ENCODE results near the gene AP1S1. TPM values are rescaled to one million over a fixed set of nuclear protein-coding genes. Genes with fewer than 3 reads are reported as not detected.
A peak's percentile ranks its signal among the peaks of the same experiment; 100 is the strongest.

Gene AP1S1
- total and polyA plus RNA-seq, 9 of the 15 experiments (the other 6 are each of a cell fraction or from before 2014, with no cell fraction given): 4.4 to 149 (median 89.4) TPM

DNA sequence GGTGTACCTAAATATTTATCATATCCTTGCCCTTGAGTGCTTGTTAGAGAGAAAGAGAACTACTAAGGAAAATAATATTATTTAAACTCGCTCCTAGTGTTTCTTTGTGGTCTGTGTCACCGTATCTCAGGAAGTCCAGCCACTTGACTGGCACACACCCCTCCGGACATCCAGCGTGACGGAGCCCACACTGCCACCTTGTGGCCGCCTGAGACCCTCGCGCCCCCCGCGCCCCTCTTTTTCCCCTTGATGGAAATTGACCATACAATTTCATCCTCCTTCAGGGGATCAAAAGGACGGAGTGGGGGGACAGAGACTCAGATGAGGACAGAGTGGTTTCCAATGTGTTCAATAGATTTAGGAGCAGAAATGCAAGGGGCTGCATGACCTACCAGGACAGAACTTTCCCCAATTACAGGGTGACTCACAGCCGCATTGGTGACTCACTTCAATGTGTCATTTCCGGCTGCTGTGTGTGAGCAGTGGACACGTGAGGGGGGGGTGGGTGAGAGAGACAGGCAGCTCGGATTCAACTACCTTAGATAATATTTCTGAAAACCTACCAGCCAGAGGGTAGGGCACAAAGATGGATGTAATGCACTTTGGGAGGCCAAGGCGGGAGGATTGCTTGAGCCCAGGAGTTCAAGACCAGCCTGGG, 15.9 kb upstream of the AP1S1 start (continued):
- TF ChIP-seq, protein P1, sequence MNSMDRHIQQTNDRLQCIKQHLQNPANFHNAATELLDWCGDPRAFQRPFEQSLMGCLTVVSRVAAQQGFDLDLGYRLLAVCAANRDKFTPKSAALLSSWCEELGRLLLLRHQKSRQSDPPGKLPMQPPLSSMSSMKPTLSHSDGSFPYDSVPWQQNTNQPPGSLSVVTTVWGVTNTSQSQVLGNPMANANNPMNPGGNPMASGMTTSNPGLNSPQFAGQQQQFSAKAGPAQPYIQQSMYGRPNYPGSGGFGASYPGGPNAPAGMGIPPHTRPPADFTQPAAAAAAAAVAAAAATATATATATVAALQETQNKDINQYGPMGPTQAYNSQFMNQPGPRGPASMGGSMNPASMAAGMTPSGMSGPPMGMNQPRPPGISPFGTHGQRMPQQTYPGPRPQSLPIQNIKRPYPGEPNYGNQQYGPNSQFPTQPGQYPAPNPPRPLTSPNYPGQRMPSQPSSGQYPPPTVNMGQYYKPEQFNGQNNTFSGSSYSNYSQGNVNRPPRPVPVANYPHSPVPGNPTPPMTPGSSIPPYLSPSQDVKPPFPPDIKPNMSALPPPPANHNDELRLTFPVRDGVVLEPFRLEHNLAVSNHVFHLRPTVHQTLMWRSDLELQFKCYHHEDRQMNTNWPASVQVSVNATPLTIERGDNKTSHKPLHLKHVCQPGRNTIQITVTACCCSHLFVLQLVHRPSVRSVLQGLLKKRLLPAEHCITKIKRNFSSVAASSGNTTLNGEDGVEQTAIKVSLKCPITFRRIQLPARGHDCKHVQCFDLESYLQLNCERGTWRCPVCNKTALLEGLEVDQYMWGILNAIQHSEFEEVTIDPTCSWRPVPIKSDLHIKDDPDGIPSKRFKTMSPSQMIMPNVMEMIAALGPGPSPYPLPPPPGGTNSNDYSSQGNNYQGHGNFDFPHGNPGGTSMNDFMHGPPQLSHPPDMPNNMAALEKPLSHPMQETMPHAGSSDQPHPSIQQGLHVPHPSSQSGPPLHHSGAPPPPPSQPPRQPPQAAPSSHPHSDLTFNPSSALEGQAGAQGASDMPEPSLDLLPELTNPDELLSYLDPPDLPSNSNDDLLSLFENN (IDR thresholded peaks at IDR 0.05; ENCODE audit: low read depth in 2 of 2, low read length in 2 of 2): 0 out of 4 replicates have a peak, but pooled peaks of 1 of the 2 experiments have one; percentile 60
- no peak for TF ChIP-seq KLF10 (CRISPR knock-in tag; IDR thresholded peaks at IDR 0.05)
- no peak for TF ChIP-seq ZNF143 (CRISPR knock-in tag; IDR thresholded peaks at IDR 0.05)
- TF ChIP-seq HNRNPH1 (optimal IDR thresholded peaks at IDR 0.05; ENCODE audit: low read depth, low read length): no peak
- TF ChIP-seq BDP1 (IDR thresholded peaks at IDR 0.05; ENCODE audit: insufficient read depth, insufficient read length): no peak
- TF ChIP-seq POLR2AphosphoS2 (IDR thresholded peaks at IDR 0.05; ENCODE audit: low read length): peak; percentile 40; the same call in 1 of the 2 replicates
- no peak for TF ChIP-seq ZNF445 (CRISPR knock-in tag; IDR thresholded peaks at IDR 0.05; ENCODE audit: low read depth)
- peak; percentile 85; the same call in 1 of the 2 replicates for TF ChIP-seq MYNN (IDR thresholded peaks at IDR 0.05)
- no peak for TF ChIP-seq MYNN (CRISPR knock-in tag; IDR thresholded peaks at IDR 0.05)
- TF ChIP-seq, protein P2, sequence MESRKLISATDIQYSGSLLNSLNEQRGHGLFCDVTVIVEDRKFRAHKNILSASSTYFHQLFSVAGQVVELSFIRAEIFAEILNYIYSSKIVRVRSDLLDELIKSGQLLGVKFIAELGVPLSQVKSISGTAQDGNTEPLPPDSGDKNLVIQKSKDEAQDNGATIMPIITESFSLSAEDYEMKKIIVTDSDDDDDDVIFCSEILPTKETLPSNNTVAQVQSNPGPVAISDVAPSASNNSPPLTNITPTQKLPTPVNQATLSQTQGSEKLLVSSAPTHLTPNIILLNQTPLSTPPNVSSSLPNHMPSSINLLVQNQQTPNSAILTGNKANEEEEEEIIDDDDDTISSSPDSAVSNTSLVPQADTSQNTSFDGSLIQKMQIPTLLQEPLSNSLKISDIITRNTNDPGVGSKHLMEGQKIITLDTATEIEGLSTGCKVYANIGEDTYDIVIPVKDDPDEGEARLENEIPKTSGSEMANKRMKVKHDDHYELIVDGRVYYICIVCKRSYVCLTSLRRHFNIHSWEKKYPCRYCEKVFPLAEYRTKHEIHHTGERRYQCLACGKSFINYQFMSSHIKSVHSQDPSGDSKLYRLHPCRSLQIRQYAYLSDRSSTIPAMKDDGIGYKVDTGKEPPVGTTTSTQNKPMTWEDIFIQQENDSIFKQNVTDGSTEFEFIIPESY (CRISPR knock-in tag; IDR thresholded peaks at IDR 0.05): 0 out of 2 replicates have a peak, but pooled peaks have one; percentile 44
- TF ChIP-seq, protein P3, sequence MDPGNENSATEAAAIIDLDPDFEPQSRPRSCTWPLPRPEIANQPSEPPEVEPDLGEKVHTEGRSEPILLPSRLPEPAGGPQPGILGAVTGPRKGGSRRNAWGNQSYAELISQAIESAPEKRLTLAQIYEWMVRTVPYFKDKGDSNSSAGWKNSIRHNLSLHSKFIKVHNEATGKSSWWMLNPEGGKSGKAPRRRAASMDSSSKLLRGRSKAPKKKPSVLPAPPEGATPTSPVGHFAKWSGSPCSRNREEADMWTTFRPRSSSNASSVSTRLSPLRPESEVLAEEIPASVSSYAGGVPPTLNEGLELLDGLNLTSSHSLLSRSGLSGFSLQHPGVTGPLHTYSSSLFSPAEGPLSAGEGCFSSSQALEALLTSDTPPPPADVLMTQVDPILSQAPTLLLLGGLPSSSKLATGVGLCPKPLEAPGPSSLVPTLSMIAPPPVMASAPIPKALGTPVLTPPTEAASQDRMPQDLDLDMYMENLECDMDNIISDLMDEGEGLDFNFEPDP (CRISPR knock-in tag; IDR thresholded peaks at IDR 0.05): no peak
- TF ChIP-seq EP400 (IDR thresholded peaks at IDR 0.05): peak; percentile 93
- TF ChIP-seq, protein P4, sequence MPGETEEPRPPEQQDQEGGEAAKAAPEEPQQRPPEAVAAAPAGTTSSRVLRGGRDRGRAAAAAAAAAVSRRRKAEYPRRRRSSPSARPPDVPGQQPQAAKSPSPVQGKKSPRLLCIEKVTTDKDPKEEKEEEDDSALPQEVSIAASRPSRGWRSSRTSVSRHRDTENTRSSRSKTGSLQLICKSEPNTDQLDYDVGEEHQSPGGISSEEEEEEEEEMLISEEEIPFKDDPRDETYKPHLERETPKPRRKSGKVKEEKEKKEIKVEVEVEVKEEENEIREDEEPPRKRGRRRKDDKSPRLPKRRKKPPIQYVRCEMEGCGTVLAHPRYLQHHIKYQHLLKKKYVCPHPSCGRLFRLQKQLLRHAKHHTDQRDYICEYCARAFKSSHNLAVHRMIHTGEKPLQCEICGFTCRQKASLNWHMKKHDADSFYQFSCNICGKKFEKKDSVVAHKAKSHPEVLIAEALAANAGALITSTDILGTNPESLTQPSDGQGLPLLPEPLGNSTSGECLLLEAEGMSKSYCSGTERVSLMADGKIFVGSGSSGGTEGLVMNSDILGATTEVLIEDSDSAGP (CRISPR knock-in tag; IDR thresholded peaks at IDR 0.05): no peak
- TF ChIP-seq MEIS2 (IDR thresholded peaks at IDR 0.05; ENCODE audit: partially characterized antibody): peak; percentile 68
- TF ChIP-seq, protein P5, sequence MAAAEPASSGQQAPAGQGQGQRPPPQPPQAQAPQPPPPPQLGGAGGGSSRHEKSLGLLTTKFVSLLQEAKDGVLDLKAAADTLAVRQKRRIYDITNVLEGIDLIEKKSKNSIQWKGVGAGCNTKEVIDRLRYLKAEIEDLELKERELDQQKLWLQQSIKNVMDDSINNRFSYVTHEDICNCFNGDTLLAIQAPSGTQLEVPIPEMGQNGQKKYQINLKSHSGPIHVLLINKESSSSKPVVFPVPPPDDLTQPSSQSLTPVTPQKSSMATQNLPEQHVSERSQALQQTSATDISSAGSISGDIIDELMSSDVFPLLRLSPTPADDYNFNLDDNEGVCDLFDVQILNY (CRISPR knock-in tag; IDR thresholded peaks at IDR 0.05): no peak
- no peak for TF ChIP-seq KAT2B (IDR thresholded peaks at IDR 0.05; ENCODE audit: low read depth, low read length)
- TF ChIP-seq ZNF354B (CRISPR knock-in tag; IDR thresholded peaks at IDR 0.05): no peak
